Mesodermal cell (in vitro differentiated cells): ENCODE results near the gene ARL15.

Experiments used
- H3K27ac ChIP-seq: 2 replicates; pipeline ENCODE4 v1.7.0; 2013; ENCODE audit warnings: mild to moderate bottlenecking, low read depth, low read length, moderate library complexity; ENCODE audit not compliant: severe bottlenecking
- H3K36me3 ChIP-seq: 2 replicates; pipeline ENCODE4 v1.7.1; 2013; ENCODE audit warnings: mild to moderate bottlenecking, low read length, moderate library complexity; ENCODE audit not compliant: control insufficient read depth, insufficient read depth
- H3K4me1 ChIP-seq: one replicate; pipeline ENCODE4 v1.7.1; 2013; ENCODE audit warnings: mild to moderate bottlenecking, low read length; ENCODE audit not compliant: insufficient read depth, control insufficient read depth, poor library complexity, severe bottlenecking
- H3K4me3 ChIP-seq: 2 replicates; pipeline ENCODE4 v1.7.0; 2013; ENCODE audit warnings: low read length, control low read depth, mild to moderate bottlenecking; ENCODE audit not compliant: insufficient read depth, poor library complexity, severe bottlenecking; ENCODE audit errors: extremely low read depth
- H3K9me3 ChIP-seq: 2 replicates; pipeline ENCODE4 v1.7.1; 2013; ENCODE audit warnings: mild to moderate bottlenecking, low read length, moderate library complexity; ENCODE audit not compliant: control insufficient read depth
- WGBS, 2 experiments: methylation state at CpG; one replicate each; pipeline ENCODE4 v1.1.5; 2013; ENCODE audit warnings: missing lambda C conversion rate in 2 of 2; ENCODE audit not compliant: insufficient coverage in 2 of 2; 5-methylcytosine and 5-hydroxymethylcytosine counted together

The ARL15 gene

DNA sequence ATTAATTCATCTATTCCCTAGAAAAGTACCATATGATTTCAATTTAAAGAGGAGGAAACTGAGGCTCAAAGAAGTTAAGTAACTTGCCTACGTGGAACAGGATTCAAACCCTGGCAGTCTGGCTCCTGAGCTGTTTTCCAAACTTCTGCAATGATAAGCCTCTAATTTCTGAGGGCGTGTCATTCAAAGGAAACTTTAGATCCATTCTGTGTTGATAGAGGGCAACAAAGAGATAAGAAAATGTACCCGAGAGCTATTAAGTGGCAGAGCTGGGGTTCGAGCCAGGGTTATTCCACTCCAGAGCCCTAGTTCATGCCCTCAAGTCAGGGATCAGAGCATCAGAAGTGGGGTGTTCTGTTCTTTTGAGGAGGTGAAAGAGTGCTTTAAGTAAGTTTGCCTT, 131.4 kb downstream of the ARL15 start:
- 86 to 100% methylated on average over 3 of the region's 4 CpGs for WGBS, 2 experiments
- no peaks in the 10 kb centered on the region for H3K4me1 ChIP-seq
- no peaks in the 10 kb centered on the region for H3K36me3 ChIP-seq
- no peak overlapping the region for H3K4me3 ChIP-seq
- H3K27ac ChIP-seq = no peak overlapping the region
- no peaks in the 10 kb centered on the region for H3K9me3 ChIP-seq

DNA sequence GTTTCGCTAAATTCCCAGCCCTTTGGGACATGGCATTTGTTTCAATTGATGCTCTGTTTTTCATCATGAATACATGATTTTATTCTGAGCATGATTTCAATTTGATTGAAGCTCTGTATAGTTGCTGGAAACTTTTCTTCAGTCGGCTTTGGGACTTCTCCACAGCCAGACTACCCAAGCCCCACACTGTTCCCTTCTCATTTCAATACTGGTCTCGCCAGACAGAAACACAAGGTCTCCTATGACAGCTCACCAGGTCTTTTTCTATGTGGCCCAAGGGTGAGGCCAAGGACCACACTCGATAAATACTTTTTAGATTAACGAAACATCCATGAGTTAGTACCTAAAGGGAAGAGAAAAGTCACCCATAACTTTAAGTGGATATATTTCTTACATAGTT, 132.2 kb downstream of the ARL15 start:
- H3K4me3 ChIP-seq = no peak overlapping the region
- no peak overlapping the region for H3K27ac ChIP-seq
- no peaks in the 10 kb centered on the region for H3K4me1 ChIP-seq
- no peaks in the 10 kb centered on the region for H3K9me3 ChIP-seq
- H3K36me3 ChIP-seq = no peaks in the 10 kb centered on the region
- WGBS, 2 experiments = 83 to 90% methylated on average over 1 to 4 of the region's 5 CpGs

DNA sequence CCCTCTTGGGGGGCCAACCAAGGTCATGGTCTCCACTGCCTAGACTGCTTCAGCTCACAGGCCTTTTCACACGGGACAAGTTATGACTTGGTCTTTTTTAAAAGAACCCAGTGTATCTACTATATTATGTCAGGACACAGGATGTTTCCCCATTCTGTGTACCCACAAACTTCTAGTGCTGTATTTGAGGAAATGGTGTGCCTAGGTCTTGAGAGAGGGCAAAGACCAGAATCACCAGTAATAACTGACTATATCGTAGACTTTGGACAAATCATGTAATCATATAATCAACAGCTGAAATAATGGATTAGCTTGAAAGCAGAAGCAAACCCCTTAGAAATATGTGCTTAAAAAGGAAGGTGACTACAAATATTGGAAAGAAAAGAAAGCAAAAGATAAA, 133.3 kb downstream of the ARL15 start:
- Histone ChIP-seq H3K4me3 (no peak overlapping the region), H3K27ac (no peak overlapping the region), H3K9me3 (no peaks in the 10 kb centered on the region), H3K4me1 (no peaks in the 10 kb centered on the region), H3K36me3 (no peaks in the 10 kb centered on the region)
- no CpG with 5 or more reads among the region's 2 CpGs for WGBS, 2 experiments

DNA sequence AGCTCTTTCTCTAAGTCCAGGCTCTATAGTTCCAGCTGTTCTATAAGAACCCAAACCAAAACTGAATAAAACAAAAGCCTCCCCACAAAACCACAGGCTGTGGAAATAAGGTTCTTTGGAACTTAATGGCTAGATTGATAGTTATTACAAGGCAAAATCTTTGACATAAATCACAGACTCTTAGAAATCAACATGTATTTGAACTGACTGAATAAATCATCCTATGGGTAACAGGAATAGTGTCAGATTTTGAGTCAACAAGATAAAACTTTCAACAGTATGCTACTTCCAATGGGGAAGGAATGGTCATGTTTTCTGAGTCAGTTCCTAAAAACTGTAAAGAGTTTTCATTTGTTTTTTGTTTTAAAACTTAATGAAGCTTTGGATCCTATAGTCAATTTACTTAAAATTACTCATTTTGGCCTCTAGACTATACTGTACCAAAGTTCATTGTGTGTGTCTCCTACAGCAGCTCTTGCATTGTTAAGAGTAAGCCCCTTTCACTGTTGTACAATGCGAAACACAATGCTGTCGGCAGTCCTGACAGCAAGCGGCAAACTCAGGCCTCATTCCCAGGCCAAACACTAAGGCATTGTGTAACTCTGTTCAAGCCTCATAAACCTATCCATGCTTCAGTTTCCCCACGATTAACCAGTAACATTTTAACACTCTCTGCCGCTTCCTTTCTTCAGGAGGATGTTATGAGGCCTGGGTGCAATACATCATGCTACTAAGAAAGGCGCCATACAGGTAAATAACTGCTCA, 134.1 kb downstream of the ARL15 start:
- no peaks in the 10 kb centered on the region for H3K4me1 ChIP-seq
- WGBS, 2 experiments = 95% methylated on average over 3 to 5 of the region's 6 CpGs
- H3K4me3 ChIP-seq = no peak overlapping the region
- no peaks in the 10 kb centered on the region for H3K36me3 ChIP-seq
- H3K9me3 ChIP-seq = no peaks in the 10 kb centered on the region
- no peak overlapping the region for H3K27ac ChIP-seq

DNA sequence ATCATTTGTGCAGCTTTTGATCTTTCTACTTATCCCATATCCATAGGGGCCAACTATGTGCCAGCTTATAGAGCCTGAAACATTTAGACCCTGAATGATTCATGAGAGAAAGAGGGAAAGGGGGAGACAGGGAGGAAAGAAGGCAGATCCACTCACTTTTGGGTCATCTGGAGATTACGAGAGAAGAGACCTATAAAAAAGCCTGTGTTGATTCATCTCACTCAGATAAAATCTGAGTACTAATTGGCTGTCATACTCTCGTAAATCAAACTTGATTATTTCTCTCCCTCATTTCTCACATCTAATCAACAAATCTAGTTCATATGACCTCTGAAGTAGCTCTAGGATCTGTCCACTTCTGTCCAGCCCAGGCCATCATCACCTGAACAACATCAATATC, 137.1 kb downstream of the ARL15 start:
- Histone ChIP-seq H3K36me3 (no peaks in the 10 kb centered on the region), H3K4me3 (no peak overlapping the region), H3K4me1 (no peaks in the 10 kb centered on the region), H3K9me3 (no peaks in the 10 kb centered on the region), H3K27ac (no peak overlapping the region)
- WGBS, 2 experiments = 94 to 100% methylated on average over 1 to 2 of the region's 2 CpGs

DNA sequence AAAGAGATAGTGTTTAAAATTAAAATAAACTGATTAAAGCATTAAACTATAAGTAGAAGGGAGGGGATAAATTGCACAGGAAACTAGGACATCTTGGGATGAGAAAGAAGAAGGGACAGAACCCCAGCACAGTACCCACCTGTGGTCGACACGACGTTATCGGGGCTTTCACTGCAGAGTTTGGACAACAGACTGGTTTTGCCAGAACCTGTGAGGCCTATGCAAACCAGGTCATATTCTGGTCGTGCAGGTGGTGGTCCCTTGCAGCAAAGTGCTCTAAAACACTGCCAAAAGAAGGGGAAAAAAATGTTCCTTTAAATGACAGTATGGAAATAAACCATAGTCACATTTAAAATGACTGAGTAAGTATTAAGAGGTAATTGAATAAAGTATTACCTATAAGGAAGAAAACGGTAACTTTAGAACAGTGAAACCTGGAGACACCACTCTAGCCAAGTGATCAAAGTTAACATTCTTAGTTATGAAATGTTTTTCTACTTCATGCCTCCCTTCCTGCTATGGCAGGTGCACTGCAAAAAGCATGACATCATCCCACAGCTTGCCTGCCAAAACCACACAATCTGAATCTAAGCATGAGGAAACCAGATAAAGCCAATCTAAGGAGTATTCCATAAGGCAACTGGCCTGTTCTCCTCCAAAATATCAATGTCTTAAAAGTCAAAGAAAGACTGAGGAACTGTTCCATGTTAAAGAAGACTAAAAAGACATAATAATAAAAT, 138.6 kb downstream of the ARL15 start:
- no peaks in the 10 kb centered on the region for H3K9me3 ChIP-seq
- 93 to 100% methylated on average over 4 to 6 of the region's 6 CpGs for WGBS, 2 experiments
- H3K4me3 ChIP-seq = no peak overlapping the region
- H3K27ac ChIP-seq = no peak overlapping the region
- H3K4me1 ChIP-seq = no peaks in the 10 kb centered on the region
- no peaks in the 10 kb centered on the region for H3K36me3 ChIP-seq

DNA sequence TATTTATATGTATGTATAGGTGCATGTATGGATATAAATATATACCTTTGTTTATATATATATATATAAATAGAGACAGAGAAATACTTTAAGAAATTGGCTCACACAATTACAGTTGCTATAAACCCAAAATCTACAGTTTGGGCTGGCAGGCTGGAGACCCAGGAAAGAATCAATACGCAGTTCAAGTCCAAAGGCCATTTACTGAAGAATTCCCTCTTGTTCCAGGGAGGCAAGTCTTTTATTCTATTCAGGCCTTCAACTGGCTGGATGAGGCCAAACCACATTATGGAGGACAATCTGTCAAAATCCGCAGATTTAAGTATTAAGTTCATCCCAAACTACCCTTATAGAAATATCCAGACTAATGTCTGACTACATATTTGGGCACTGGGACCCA, 144.7 kb downstream of the ARL15 start:
- H3K27ac ChIP-seq = no peak overlapping the region
- H3K9me3 ChIP-seq = no peaks in the 10 kb centered on the region
- no peaks in the 10 kb centered on the region for H3K4me1 ChIP-seq
- no peaks in the 10 kb centered on the region for H3K36me3 ChIP-seq
- no peak overlapping the region for H3K4me3 ChIP-seq
- 50 to 100% methylated on average over 1 to 2 of the region's 2 CpGs for WGBS, 2 experiments

DNA sequence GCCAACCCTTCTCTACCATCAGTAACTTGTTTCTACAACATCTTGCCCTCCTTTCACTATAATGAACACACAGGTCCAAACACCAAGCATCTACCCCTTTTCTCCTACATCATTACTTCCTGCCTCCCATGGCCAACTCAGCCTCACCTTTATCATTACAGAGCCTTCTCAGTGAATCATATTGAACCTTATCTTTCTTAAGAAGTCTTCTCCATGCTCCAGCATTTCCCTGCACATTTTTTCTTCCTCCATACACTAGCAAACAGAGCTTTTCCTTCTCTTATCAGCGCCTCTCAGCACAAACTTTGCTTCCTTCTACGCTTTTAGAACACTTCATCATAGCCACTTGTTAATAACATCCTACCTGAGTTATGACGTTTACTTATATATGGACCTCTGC, 148.2 kb downstream of the ARL15 start:
- H3K27ac ChIP-seq = no peak overlapping the region
- no peaks in the 10 kb centered on the region for H3K36me3 ChIP-seq
- no peak overlapping the region for H3K4me3 ChIP-seq
- peaks cover 5% of the 10 kb centered on the region for H3K4me1 ChIP-seq
- no peaks in the 10 kb centered on the region for H3K9me3 ChIP-seq
- 93 to 98% methylated on average over 3 of the region's 3 CpGs for WGBS, 2 experiments

DNA sequence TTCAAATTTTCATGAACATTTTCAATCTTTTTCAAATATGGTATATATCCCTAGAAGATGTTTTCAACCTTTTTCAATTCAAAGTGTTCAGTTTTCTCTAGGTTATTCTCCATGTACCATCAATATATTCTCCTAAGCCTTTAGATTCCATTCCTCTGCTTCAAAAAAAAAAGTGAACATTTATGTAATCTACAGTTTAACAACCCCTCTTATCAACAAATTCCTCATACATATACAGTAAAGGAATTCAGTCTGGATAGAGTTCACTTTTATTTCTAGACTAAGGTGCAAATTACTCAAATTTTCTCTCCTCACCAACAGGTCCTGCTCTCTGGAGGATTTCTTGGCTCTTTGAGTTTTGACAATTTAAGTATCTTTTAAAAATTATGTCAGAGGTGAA, 150.0 kb downstream of the ARL15 start:
- H3K27ac ChIP-seq = no peak overlapping the region
- no peak overlapping the region for H3K4me3 ChIP-seq

DNA sequence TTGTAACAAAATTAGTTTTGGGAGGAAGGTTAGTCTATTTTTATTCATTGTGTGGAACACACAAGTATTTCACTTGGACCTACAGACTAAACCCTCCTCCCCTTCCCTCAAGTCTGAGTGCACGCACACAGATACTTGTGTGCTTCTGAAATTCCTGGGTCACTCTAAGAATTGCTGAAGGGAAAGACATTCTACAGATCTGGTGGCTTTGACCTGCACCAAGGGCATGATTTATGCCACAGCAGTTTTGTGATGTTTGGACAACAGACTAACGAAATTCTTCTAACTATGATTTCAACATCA, 150.5 kb downstream of the ARL15 start:
- H3K36me3 ChIP-seq = no peaks in the 10 kb centered on the region
- no peak overlapping the region for H3K4me3 ChIP-seq
- peaks cover 5% of the 10 kb centered on the region for H3K4me1 ChIP-seq
- H3K27ac ChIP-seq = no peak overlapping the region
- H3K9me3 ChIP-seq = no peaks in the 10 kb centered on the region
- 40% methylated on average over 1 of the region's 2 CpGs; no CpG with 5 or more reads in 1 of the 2 experiments for WGBS, 2 experiments

More for the DNA sequence above, 150.0 kb downstream of the ARL15 start:
- Histone ChIP-seq H3K36me3 (no peaks in the 10 kb centered on the region), H3K4me1 (peaks cover 5% of the 10 kb centered on the region), H3K9me3 (no peaks in the 10 kb centered on the region)

DNA sequence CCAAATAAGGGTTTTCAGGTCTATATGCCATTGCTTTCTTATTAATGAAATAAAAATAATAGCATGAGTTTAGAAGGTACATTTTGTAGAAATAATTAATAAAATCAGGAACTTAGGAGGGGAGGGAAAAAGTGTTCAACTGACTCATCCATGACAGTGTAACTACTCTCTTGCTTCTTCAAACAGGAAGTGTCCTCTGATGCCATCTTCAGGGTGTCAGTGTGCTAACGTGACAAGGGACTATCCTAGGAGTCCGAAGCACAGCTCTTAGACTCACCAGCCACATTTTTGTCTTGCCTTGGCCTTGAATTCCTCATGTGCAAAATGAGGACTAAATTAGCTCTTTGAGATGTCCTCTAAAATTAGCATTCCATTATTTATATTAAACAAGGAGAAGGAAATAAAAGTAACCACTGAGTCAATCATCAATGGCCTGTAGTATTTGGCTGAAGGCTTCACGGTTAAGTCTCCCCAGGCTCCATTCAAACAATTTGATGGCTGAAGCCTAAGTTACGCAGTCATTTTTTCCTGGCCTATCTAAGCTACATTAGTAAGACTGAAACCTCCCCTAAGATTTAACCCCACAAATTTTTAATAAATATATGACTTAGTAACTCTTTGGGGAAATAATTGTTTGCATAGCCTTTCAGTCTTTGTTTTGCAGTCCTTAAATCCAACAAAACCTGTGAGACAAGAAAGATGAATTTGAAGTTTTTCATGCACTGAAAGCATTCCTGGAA, 151.1 kb downstream of the ARL15 start:
- H3K4me1 ChIP-seq = peaks cover 5% of the 10 kb centered on the region
- 100% methylated on average over 1 to 2 of the region's 4 CpGs for WGBS, 2 experiments

More for the DNA sequence above, 151.1 kb downstream of the ARL15 start:
- H3K4me3 ChIP-seq = no peak overlapping the region
- no peaks in the 10 kb centered on the region for H3K36me3 ChIP-seq
- H3K27ac ChIP-seq = no peak overlapping the region
- H3K9me3 ChIP-seq = no peaks in the 10 kb centered on the region
